ENCODE results near the gene RABGEF1. TPM values are rescaled to one million over a fixed set of nuclear protein-coding genes. Genes with fewer than 3 reads are reported as not detected.
A peak's percentile ranks its signal among the peaks of the same experiment; 100 is the strongest.

The RABGEF1 gene
- total and polyA plus RNA-seq, 9 of the 15 experiments (the other 6 are each of a cell fraction or from before 2014, with no cell fraction given), result 7.0 to 29.3 (median 20.5) TPM

DNA sequence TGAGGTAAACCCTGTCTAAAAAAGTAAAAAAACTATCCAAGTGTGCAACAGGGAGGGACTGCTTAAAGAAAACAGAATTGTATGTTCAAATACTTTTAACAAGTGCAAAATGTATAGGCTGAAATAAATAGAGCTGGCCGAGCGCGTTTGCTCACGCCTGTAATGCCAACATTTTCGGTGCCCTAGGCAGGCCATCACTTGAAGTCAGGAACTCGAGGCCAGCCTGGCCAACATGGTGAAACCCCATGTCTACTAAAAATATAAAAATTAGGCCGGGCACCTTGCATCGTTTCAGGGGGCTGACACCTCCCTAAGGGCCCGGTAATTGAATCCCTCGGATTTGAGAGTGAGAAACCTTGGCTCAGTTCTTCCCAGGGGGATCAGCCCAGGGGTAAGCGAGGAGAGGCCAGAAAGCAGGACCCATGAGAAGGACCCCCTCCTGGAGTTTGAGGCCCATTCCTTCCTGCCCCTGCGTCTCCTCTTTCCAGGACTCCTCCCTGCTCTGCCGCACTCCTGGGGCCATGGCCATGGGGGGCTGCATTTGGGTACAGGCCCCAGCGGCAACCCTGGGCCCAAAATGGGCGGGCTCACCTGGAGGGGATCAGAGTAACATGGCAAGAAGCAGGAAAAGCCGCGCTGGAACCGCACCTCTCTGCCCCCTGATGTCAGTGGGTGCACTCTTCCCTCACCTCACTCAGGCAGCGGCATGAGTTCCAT lies 105.0 kb downstream of the RABGEF1 start (continued):
- TF ChIP-seq, protein P1, sequence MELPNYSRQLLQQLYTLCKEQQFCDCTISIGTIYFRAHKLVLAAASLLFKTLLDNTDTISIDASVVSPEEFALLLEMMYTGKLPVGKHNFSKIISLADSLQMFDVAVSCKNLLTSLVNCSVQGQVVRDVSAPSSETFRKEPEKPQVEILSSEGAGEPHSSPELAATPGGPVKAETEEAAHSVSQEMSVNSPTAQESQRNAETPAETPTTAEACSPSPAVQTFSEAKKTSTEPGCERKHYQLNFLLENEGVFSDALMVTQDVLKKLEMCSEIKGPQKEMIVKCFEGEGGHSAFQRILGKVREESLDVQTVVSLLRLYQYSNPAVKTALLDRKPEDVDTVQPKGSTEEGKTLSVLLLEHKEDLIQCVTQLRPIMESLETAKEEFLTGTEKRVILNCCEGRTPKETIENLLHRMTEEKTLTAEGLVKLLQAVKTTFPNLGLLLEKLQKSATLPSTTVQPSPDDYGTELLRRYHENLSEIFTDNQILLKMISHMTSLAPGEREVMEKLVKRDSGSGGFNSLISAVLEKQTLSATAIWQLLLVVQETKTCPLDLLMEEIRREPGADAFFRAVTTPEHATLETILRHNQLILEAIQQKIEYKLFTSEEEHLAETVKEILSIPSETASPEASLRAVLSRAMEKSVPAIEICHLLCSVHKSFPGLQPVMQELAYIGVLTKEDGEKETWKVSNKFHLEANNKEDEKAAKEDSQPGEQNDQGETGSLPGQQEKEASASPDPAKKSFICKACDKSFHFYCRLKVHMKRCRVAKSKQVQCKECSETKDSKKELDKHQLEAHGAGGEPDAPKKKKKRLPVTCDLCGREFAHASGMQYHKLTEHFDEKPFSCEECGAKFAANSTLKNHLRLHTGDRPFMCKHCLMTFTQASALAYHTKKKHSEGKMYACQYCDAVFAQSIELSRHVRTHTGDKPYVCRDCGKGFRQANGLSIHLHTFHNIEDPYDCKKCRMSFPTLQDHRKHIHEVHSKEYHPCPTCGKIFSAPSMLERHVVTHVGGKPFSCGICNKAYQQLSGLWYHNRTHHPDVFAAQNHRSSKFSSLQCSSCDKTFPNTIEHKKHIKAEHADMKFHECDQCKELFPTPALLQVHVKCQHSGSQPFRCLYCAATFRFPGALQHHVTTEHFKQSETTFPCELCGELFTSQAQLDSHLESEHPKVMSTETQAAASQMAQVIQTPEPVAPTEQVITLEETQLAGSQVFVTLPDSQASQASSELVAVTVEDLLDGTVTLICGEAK (IDR thresholded peaks at IDR 0.05), result 0 out of 2 replicates have a peak, but pooled peaks have one; percentile 23
- TF ChIP-seq, protein P1 (CRISPR knock-in tag; IDR thresholded peaks at IDR 0.05), result no peak
- TF ChIP-seq KLF16 (IDR thresholded peaks at IDR 0.05) (no peak), ZBTB7A (IDR thresholded peaks at IDR 0.05; ENCODE audit: borderline replicate concordance, control insufficient read depth, low read depth, low read length) (peak; percentile 25; the same call in 1 of the 2 replicates), ARNT (IDR thresholded peaks at IDR 0.05) (0 out of 4 replicates have a peak, but pooled peaks of 1 of the 2 experiments have one; percentile 36), ZNF584 (CRISPR knock-in tag; IDR thresholded peaks at IDR 0.05; ENCODE audit: low read depth) (0 out of 2 replicates have a peak, but pooled peaks have one; percentile 24), ELF1 (tag; IDR thresholded peaks at IDR 0.05) (no peak), BRD9 (IDR thresholded peaks at IDR 0.05; ENCODE audit: low read depth, partially characterized antibody) (no peak), ATF1 (CRISPR knock-in tag; IDR thresholded peaks at IDR 0.05) (no peak), ATF1 (tag; IDR thresholded peaks at IDR 0.05) (no peak)
- TF ChIP-seq, protein P2, sequence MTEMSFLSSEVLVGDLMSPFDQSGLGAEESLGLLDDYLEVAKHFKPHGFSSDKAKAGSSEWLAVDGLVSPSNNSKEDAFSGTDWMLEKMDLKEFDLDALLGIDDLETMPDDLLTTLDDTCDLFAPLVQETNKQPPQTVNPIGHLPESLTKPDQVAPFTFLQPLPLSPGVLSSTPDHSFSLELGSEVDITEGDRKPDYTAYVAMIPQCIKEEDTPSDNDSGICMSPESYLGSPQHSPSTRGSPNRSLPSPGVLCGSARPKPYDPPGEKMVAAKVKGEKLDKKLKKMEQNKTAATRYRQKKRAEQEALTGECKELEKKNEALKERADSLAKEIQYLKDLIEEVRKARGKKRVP (CRISPR knock-in tag; IDR thresholded peaks at IDR 0.05), result no peak
- TF ChIP-seq, protein P3, sequence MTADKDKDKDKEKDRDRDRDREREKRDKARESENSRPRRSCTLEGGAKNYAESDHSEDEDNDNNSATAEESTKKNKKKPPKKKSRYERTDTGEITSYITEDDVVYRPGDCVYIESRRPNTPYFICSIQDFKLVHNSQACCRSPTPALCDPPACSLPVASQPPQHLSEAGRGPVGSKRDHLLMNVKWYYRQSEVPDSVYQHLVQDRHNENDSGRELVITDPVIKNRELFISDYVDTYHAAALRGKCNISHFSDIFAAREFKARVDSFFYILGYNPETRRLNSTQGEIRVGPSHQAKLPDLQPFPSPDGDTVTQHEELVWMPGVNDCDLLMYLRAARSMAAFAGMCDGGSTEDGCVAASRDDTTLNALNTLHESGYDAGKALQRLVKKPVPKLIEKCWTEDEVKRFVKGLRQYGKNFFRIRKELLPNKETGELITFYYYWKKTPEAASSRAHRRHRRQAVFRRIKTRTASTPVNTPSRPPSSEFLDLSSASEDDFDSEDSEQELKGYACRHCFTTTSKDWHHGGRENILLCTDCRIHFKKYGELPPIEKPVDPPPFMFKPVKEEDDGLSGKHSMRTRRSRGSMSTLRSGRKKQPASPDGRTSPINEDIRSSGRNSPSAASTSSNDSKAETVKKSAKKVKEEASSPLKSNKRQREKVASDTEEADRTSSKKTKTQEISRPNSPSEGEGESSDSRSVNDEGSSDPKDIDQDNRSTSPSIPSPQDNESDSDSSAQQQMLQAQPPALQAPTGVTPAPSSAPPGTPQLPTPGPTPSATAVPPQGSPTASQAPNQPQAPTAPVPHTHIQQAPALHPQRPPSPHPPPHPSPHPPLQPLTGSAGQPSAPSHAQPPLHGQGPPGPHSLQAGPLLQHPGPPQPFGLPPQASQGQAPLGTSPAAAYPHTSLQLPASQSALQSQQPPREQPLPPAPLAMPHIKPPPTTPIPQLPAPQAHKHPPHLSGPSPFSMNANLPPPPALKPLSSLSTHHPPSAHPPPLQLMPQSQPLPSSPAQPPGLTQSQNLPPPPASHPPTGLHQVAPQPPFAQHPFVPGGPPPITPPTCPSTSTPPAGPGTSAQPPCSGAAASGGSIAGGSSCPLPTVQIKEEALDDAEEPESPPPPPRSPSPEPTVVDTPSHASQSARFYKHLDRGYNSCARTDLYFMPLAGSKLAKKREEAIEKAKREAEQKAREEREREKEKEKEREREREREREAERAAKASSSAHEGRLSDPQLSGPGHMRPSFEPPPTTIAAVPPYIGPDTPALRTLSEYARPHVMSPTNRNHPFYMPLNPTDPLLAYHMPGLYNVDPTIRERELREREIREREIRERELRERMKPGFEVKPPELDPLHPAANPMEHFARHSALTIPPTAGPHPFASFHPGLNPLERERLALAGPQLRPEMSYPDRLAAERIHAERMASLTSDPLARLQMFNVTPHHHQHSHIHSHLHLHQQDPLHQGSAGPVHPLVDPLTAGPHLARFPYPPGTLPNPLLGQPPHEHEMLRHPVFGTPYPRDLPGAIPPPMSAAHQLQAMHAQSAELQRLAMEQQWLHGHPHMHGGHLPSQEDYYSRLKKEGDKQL (CRISPR knock-in tag; IDR thresholded peaks at IDR 0.05; ENCODE audit: borderline replicate concordance), result 0 out of 2 replicates have a peak, but pooled peaks have one; percentile 38
